Body of pancreas (tissue), 4 donors: ENCODE results near the gene KRT78. TPM values are rescaled to one million over a fixed set of nuclear protein-coding genes. Genes with fewer than 3 reads are reported as not detected.
"Not testable (repeated sequence)": the region's sequence is repeated elsewhere in the genome, so short reads cannot be mapped to it uniquely, and the experiment has no call there.

ENCODE experiments used
- ATAC-seq: fragments of 150-250 bp; one replicate; pipeline ENCODE4 v1.9.1; 2016
- DNase-seq, 4 donors: peaks; one replicate each; pipeline ENCODE4 v3.0.0-alpha.2; 2019
- H3K27ac ChIP-seq, 4 donors: fragments of 200-600 bp; sonication (generic); 1 replicate in 3 of 4; 2 replicates in 1 of 4; pipeline versions ENCODE4 v1.5.1 to v1.6.1; 2016 to 2019; ENCODE audit warnings: mild to moderate bottlenecking in 1 of 4, mixed read lengths in 1 of 4, moderate library complexity in 1 of 4
- H3K27me3 ChIP-seq, 2 donors: fragments of 200-600 bp; sonication (generic); one replicate each; pipeline ENCODE4 v1.6.0; 2016; ENCODE audit warnings: mild to moderate bottlenecking in 1 of 2
- H3K36me3 ChIP-seq, 2 donors: fragments of 200-600 bp; sonication (generic); replicated peaks in 1 of 2; 2 replicates each; pipeline ENCODE4 v1.5.1; 2016; ENCODE audit warnings: low read depth in 2 of 2; ENCODE audit not compliant: insufficient read depth in 1 of 2
- H3K4me1 ChIP-seq: fragments of 200-600 bp; sonication (generic); one replicate; pipeline ENCODE4 v1.6.0; 2016
- H3K4me3 ChIP-seq, 2 donors: fragments of 200-600 bp; sonication (generic); 1 replicate in 1 of 2; 2 replicates in 1 of 2; pipeline ENCODE4 v1.5.1; 2016 to 2019
- H3K9me3 ChIP-seq, 3 donors: fragments of 200-600 bp; sonication (generic); 1 replicate in 2 of 3; 2 replicates in 1 of 3; pipeline ENCODE4 v1.5.1; 2016
- CTCF ChIP-seq, 7 experiments: fragments of 450-650 bp in 4 of 7; fragments of 200-600 bp in 3 of 7; sonication (generic) in 3 of 7; IDR thresholded peaks; one replicate each; pipeline ENCODE4 v1.5.1; 2016 to 2019; ENCODE audit warnings: antibody characterized with exemption in 7 of 7
- POLR2A ChIP-seq, 3 donors: fragments of 450-650 bp; IDR thresholded peaks; one replicate each; pipeline ENCODE4 v1.6.1; 2016; ENCODE audit warnings: antibody characterized with exemption in 3 of 3, mild to moderate bottlenecking in 2 of 3
- WGBS, 2 donors: methylation state at CpG; one replicate each; pipeline ENCODE4 v1.1.5; 2017; 5-methylcytosine and 5-hydroxymethylcytosine counted together
- intact Hi-C: fragments of 100-400 bp; cut with DNase I; formaldehyde crosslinking; loops from one replicate; pipeline ENCODE4 v1.15.1; 2023
- total RNA-seq, 2 donors: library from RNA; depleted of rRNA; stranded (reverse); fragments of >200 nt; gene quantifications; one replicate each; pipeline ENCODE4 v1.1.0, GENCODE V29; 2016

KRT78 gene
- total RNA-seq, 2 donors from 2014 or later = not detected

GRCh38 chr12:52796839-52797528 is 51.8 kb downstream of the KRT78 start:
- Histone ChIP-seq H3K4me3 (no peak overlapping the region), H3K27ac (no peak overlapping the region), H3K4me1 (peaks cover 9% of the 10 kb centered on the region), H3K36me3 (no peaks in the 10 kb centered on the region), H3K27me3 (no peaks in the 10 kb centered on the region), H3K9me3 (no peaks in the 10 kb centered on the region)
- TF ChIP-seq POLR2A (IDR thresholded peaks at IDR 0.05) (no peak), CTCF (IDR thresholded peaks at IDR 0.05) (no peak)
- intact Hi-C loops = no loop called here
- ATAC-seq (no peak), DNase-seq (no peak)
- 77 to 89% methylated on average over 3 of the region's 3 CpGs for WGBS, 2 donors

GRCh38 chr12:52796429-52796794 is 52.4 kb downstream of the KRT78 start:
- no peak overlapping the region for H3K4me3 ChIP-seq
- intact Hi-C loops = no loop called here
- WGBS, 2 donors = 97 to 100% methylated on average over 3 of the region's 3 CpGs

GRCh38 chr12:52795694-52796428 is 52.9 kb downstream of the KRT78 start, which contains the start of gene KRT3:
Gene KRT3 (minus strand): TSS chr12:52796117. CDS start chr12:52796042, 75 bp downstream.
- no peaks in the 10 kb centered on the region for H3K36me3 ChIP-seq
- ATAC-seq (no peak), DNase-seq (no peak)
- no peaks in the 10 kb centered on the region for H3K9me3 ChIP-seq
- H3K4me3 ChIP-seq = no peak within 1 kb of the TSS
- no peak within 1 kb of the TSS for H3K27ac ChIP-seq
- peaks cover 6% of the 10 kb centered on the region for H3K4me1 ChIP-seq
- TF ChIP-seq POLR2A (IDR thresholded peaks at IDR 0.05) (no peak), CTCF (IDR thresholded peaks at IDR 0.05) (no peak)
- intact Hi-C loops = no loop called here
- 90 to 92% methylated on average over 10 to 17 of the region's 17 CpGs for WGBS, 2 donors
- H3K27me3 ChIP-seq = no peaks in the 10 kb centered on the region

More at GRCh38 chr12:52796429-52796794, 52.4 kb downstream of the KRT78 start:
- Histone ChIP-seq H3K27ac (no peak overlapping the region), H3K4me1 (peaks cover 9% of the 10 kb centered on the region), H3K27me3 (no peaks in the 10 kb centered on the region), H3K36me3 (no peaks in the 10 kb centered on the region), H3K9me3 (no peaks in the 10 kb centered on the region)
- DNase-seq (no peak), ATAC-seq (no peak)
- TF ChIP-seq CTCF (IDR thresholded peaks at IDR 0.05) (no peak), POLR2A (IDR thresholded peaks at IDR 0.05) (no peak)

- DNase-seq, ATAC-seq, H3K36me3 ChIP-seq, H3K9me3 ChIP-seq, H3K4me3 ChIP-seq, intact Hi-C loops, H3K27ac ChIP-seq, H3K27me3 ChIP-seq, H3K4me1 ChIP-seq: not testable (repeated sequence)
- 98 to 100% methylated on average over 2 of the region's 2 CpGs for WGBS, 2 donors
Observed at GRCh38 chr12:52795332-52795674, 53.5 kb downstream of the KRT78 start.

- Histone ChIP-seq H3K4me3 (no peak overlapping the region), H3K36me3 (no peaks in the 10 kb centered on the region), H3K4me1 (no peaks in the 10 kb centered on the region), H3K27ac (no peak overlapping the region), H3K9me3 (no peaks in the 10 kb centered on the region), H3K27me3 (no peaks in the 10 kb centered on the region)
- 80 to 87% methylated on average over 4 to 5 of the region's 5 CpGs for WGBS, 2 donors
- intact Hi-C loops = no loop called here
- ATAC-seq = no peak
- no peak for DNase-seq
- TF ChIP-seq POLR2A (IDR thresholded peaks at IDR 0.05) (no peak), CTCF (IDR thresholded peaks at IDR 0.05) (no peak)
Observed at GRCh38 chr12:52794479-52795331, 54.1 kb downstream of the KRT78 start.
